Measurements from ENCODE around the gene OGFOD2. TPM values are rescaled to one million over a fixed set of nuclear protein-coding genes. Genes with fewer than 3 reads are reported as not detected.

Gene OGFOD2
- total RNA-seq, 1 donor from 2014 or later, result 4.2 TPM

- Histone ChIP-seq H3K9ac (ENCODE audit: low read depth in 1 of 3, low read length in 3 of 3) (no peak overlapping the region), H3K4me1 (ENCODE audit: control insufficient read depth in 3 of 3, insufficient read depth in 3 of 3, low read length in 3 of 3) (peaks cover 0 to 5% (median 0%) of the 10 kb centered on the region in 3 donors), H3K27ac (ENCODE audit: low read depth, low read length) (no peak overlapping the region), H3K9me3 (ENCODE audit: control insufficient read depth in 3 of 3, low read length in 3 of 3) (no peaks in the 10 kb centered on the region), H3K36me3 (ENCODE audit: control insufficient read depth in 3 of 3, insufficient read depth in 3 of 3, low read length in 3 of 3) (peaks cover 0 to 8% (median 7%) of the 10 kb centered on the region in 3 donors), H3K4me3 (ENCODE audit: low read length in 3 of 3) (no peak overlapping the region), H3K27me3 (ENCODE audit: control insufficient read depth in 3 of 3, insufficient read depth in 3 of 3, low read length in 3 of 3) (no peaks in the 10 kb centered on the region)
Observed at GRCh38 chr12:123024819-123025391, 49.9 kb downstream of the OGFOD2 start.

- Histone ChIP-seq H3K4me3 (ENCODE audit: low read length in 3 of 3) (no peak overlapping the region), H3K27ac (ENCODE audit: low read depth, low read length) (no peak overlapping the region), H3K9ac (ENCODE audit: low read depth in 1 of 3, low read length in 3 of 3) (no peak overlapping the region), H3K4me1 (ENCODE audit: control insufficient read depth in 3 of 3, insufficient read depth in 3 of 3, low read length in 3 of 3) (peaks cover 0 to 5% (median 0%) of the 10 kb centered on the region in 3 donors), H3K36me3 (ENCODE audit: control insufficient read depth in 3 of 3, insufficient read depth in 3 of 3, low read length in 3 of 3) (peaks cover 0 to 8% (median 7%) of the 10 kb centered on the region in 3 donors), H3K9me3 (ENCODE audit: control insufficient read depth in 3 of 3, low read length in 3 of 3) (no peaks in the 10 kb centered on the region), H3K27me3 (ENCODE audit: control insufficient read depth in 3 of 3, insufficient read depth in 3 of 3, low read length in 3 of 3) (no peaks in the 10 kb centered on the region)
Observed at GRCh38 chr12:123026094-123026853, 51.2 kb downstream of the OGFOD2 start.

GRCh38 chr12:123027726-123028445, 52.8 kb downstream of the OGFOD2 start:
- no peak overlapping the region for H3K27ac ChIP-seq (ENCODE audit: low read depth, low read length)
- no peak overlapping the region for H3K9ac ChIP-seq (ENCODE audit: low read depth in 1 of 3, low read length in 3 of 3)
- peaks cover 0 to 5% (median 0%) of the 10 kb centered on the region in 3 donors for H3K4me1 ChIP-seq (ENCODE audit: control insufficient read depth in 3 of 3, insufficient read depth in 3 of 3, low read length in 3 of 3)
- H3K27me3 ChIP-seq (ENCODE audit: control insufficient read depth in 3 of 3, insufficient read depth in 3 of 3, low read length in 3 of 3), result no peaks in the 10 kb centered on the region
- H3K9me3 ChIP-seq (ENCODE audit: control insufficient read depth in 3 of 3, low read length in 3 of 3), result no peaks in the 10 kb centered on the region
- H3K4me3 ChIP-seq (ENCODE audit: low read length in 3 of 3), result no peak overlapping the region
- H3K36me3 ChIP-seq (ENCODE audit: control insufficient read depth in 3 of 3, insufficient read depth in 3 of 3, low read length in 3 of 3), result peaks cover under 1 to 11% (median 9%) of the 10 kb centered on the region in 3 donors

GRCh38 chr12:123028475-123028874, 53.4 kb downstream of the OGFOD2 start:
- Histone ChIP-seq H3K4me1 (ENCODE audit: control insufficient read depth in 3 of 3, insufficient read depth in 3 of 3, low read length in 3 of 3) (peaks cover 0 to 5% (median 0%) of the 10 kb centered on the region in 3 donors), H3K27ac (ENCODE audit: low read depth, low read length) (no peak overlapping the region), H3K36me3 (ENCODE audit: control insufficient read depth in 3 of 3, insufficient read depth in 3 of 3, low read length in 3 of 3) (peaks cover 6 to 17% (median 9%) of the 10 kb centered on the region in 3 donors), H3K9me3 (ENCODE audit: control insufficient read depth in 3 of 3, low read length in 3 of 3) (no peaks in the 10 kb centered on the region), H3K9ac (ENCODE audit: low read depth in 1 of 3, low read length in 3 of 3) (no peak overlapping the region), H3K4me3 (ENCODE audit: low read length in 3 of 3) (no peak overlapping the region), H3K27me3 (ENCODE audit: control insufficient read depth in 3 of 3, insufficient read depth in 3 of 3, low read length in 3 of 3) (no peaks in the 10 kb centered on the region)

GRCh38 chr12:123029550-123029949, 54.5 kb downstream of the OGFOD2 start:
- H3K9me3 ChIP-seq (ENCODE audit: control insufficient read depth in 3 of 3, low read length in 3 of 3), result no peaks in the 10 kb centered on the region
- no peaks in the 10 kb centered on the region for H3K27me3 ChIP-seq (ENCODE audit: control insufficient read depth in 3 of 3, insufficient read depth in 3 of 3, low read length in 3 of 3)
- no peak overlapping the region for H3K27ac ChIP-seq (ENCODE audit: low read depth, low read length)
- H3K9ac ChIP-seq (ENCODE audit: low read depth in 1 of 3, low read length in 3 of 3), result no peak overlapping the region
- H3K4me1 ChIP-seq (ENCODE audit: control insufficient read depth in 3 of 3, insufficient read depth in 3 of 3, low read length in 3 of 3), result peaks cover 2 to 7% (median 5%) of the 10 kb centered on the region in 3 donors
- H3K36me3 ChIP-seq (ENCODE audit: control insufficient read depth in 3 of 3, insufficient read depth in 3 of 3, low read length in 3 of 3), result peaks cover 8 to 21% (median 9%) of the 10 kb centered on the region in 3 donors
- H3K4me3 ChIP-seq (ENCODE audit: low read length in 3 of 3), result no peak overlapping the region

Small RNAs within 50 kb of the gene (small RNA-seq; reads per million reads assigned to genes)
- gene ARL6IP4 (not detected), gene MIR4304 (not detected)

Other genes with a start within 250 kb of the OGFOD2 start
- gene HCAR1, start 244.4 kb upstream of the OGFOD2 start, total RNA-seq, result 0.52 TPM
- 25.1 TPM for gene DENR, start 222.4 kb upstream of the OGFOD2 start, total RNA-seq
- gene CCDC62, start 200.7 kb upstream of the OGFOD2 start, total RNA-seq, result 2.6 TPM
- 6.3 TPM for gene HIP1R, start 139.8 kb upstream of the OGFOD2 start, total RNA-seq
- 11.5 TPM for gene VPS37B, start 79.1 kb upstream of the OGFOD2 start, total RNA-seq
- 2.6 TPM for gene ABCB9, start 8.8 kb upstream of the OGFOD2 start, total RNA-seq
- 93.4 TPM for gene ARL6IP4, start 5.4 kb downstream of the OGFOD2 start, total RNA-seq
- gene PITPNM2, start 175.8 kb downstream of the OGFOD2 start, total RNA-seq, result 3.1 TPM